Right lobe of liver (tissue), 4 donors: ENCODE data around the gene RABGAP1.

Experiments used
- POLR2A ChIP-seq: fragments of 450-650 bp; IDR thresholded peaks from one replicate; pipeline ENCODE4 v1.6.1; 2017; ENCODE audit warnings: antibody characterized with exemption, mild to moderate bottlenecking
- TF ChIP-seq, protein P1 (sequence below), 4 donors: fragments of 200-600 bp in 3 of 4; fragments of 450-650 bp in 1 of 4; IDR thresholded peaks; one replicate each; pipeline versions ENCODE4 v1.5.1 to v1.8.0; 2016 to 2022; ENCODE audit warnings: antibody characterized with exemption in 4 of 4, mild to moderate bottlenecking in 2 of 4
- donor health status: DM: no; HTN: no; CAD: no.
- donor health status: DM: no; HTN: no; CAD: no.
- donor health status: DM: no; HTN: yes; CAD: no.

DNA sequence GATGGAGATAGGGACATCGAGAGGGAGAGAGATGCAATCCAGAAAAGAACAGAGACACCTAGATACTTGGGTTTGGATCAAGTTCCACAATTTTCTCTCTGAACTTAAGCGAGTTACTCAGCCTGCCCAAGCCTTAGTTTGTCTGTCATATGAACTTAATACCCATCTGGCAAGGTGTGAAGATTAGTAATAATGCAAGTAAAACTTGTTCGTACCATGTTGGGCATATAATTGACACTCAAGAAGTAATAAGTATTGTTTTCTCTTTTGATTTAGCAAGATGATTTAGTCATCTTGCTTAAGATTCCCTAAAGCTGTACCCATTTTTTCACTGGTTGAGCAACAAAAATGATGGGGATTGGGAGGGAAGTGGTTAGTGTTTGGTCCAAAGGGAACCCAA, 7.5 kb downstream of the RABGAP1 start:
- TF ChIP-seq, protein P1, sequence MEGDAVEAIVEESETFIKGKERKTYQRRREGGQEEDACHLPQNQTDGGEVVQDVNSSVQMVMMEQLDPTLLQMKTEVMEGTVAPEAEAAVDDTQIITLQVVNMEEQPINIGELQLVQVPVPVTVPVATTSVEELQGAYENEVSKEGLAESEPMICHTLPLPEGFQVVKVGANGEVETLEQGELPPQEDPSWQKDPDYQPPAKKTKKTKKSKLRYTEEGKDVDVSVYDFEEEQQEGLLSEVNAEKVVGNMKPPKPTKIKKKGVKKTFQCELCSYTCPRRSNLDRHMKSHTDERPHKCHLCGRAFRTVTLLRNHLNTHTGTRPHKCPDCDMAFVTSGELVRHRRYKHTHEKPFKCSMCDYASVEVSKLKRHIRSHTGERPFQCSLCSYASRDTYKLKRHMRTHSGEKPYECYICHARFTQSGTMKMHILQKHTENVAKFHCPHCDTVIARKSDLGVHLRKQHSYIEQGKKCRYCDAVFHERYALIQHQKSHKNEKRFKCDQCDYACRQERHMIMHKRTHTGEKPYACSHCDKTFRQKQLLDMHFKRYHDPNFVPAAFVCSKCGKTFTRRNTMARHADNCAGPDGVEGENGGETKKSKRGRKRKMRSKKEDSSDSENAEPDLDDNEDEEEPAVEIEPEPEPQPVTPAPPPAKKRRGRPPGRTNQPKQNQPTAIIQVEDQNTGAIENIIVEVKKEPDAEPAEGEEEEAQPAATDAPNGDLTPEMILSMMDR (IDR thresholded peaks at IDR 0.05) = no peak
- TF ChIP-seq POLR2A = no peak
